OCI-LY3 (cell line): ENCODE data around the gene ZFX.

Source experiments
- CTCF ChIP-seq: fragments of 200-600, 300-600 bp; sonication (generic); IDR thresholded peaks from 2 replicates; pipeline ENCODE4 v1.5.1; 2014; ENCODE audit warnings: antibody characterized with exemption, low read length, low read depth
- EZH2phosphoT487 ChIP-seq: fragments of 200-600 bp; shearing (Covaris generic); IDR thresholded peaks from 2 replicates; pipeline ENCODE4 v1.6.1; 2018; ENCODE audit warnings: antibody characterized with exemption, mixed run types, low read depth

- TF ChIP-seq CTCF, result no peak
- no peak for TF ChIP-seq EZH2phosphoT487
These were observed 6.6 kb downstream of the ZFX start for GRCh38 chrX:24156177-24156576.
